CD14-positive monocyte (primary cell): ENCODE data around the gene HADH. TPM values are rescaled to one million over a fixed set of nuclear protein-coding genes. Genes with fewer than 3 reads are reported as not detected.

Source experiments
- DNase-seq, 3 donors: peaks; one replicate each; pipeline ENCODE4 v3.0.0-alpha.2; 2011 to 2022
- H2AFZ ChIP-seq: 2 replicates; pipeline ENCODE4 v1.6.0; 2012; ENCODE audit warnings: mild to moderate bottlenecking, low read depth, low read length, inconsistent platforms; ENCODE audit not compliant: insufficient read depth, poor library complexity, severe bottlenecking
- H3K27ac ChIP-seq, 2 donors: 1 replicate in 1 of 2; 2 replicates in 1 of 2; pipeline ENCODE4 v1.5.1; 2012 to 2013; ENCODE audit warnings: low read length in 2 of 2, control low read depth in 1 of 2, inconsistent platforms in 1 of 2, low read depth in 1 of 2, mild to moderate bottlenecking in 1 of 2
- H3K27me3 ChIP-seq, 2 donors: one replicate each; pipeline versions ENCODE4 v1.6.0 to v1.6.1; 2011 to 2013; ENCODE audit warnings: low read length in 2 of 2; ENCODE audit not compliant: control insufficient read depth in 2 of 2, insufficient read depth in 2 of 2
- H3K36me3 ChIP-seq, 2 donors: replicated peaks in 1 of 2; 1 replicate in 1 of 2; 2 replicates in 1 of 2; pipeline versions ENCODE4 v1.5.1 to v1.6.1; 2012 to 2013; ENCODE audit warnings: low read length in 2 of 2, control low read depth in 1 of 2, inconsistent platforms in 1 of 2, mild to moderate bottlenecking in 1 of 2; ENCODE audit not compliant: insufficient read depth in 2 of 2, control insufficient read depth in 1 of 2
- H3K4me1 ChIP-seq, 2 donors: 1 replicate in 1 of 2; 2 replicates in 1 of 2; pipeline versions ENCODE4 v1.5.1 to v1.6.1; 2012 to 2013; ENCODE audit warnings: low read length in 2 of 2, control low read depth in 1 of 2, inconsistent platforms in 1 of 2, mild to moderate bottlenecking in 1 of 2, moderate library complexity in 1 of 2; ENCODE audit not compliant: insufficient read depth in 2 of 2, control insufficient read depth in 1 of 2
- H3K4me2 ChIP-seq: replicated peaks from 2 replicates; pipeline ENCODE3; 2012; ENCODE audit warnings: low read length, moderate library complexity, mild to moderate bottlenecking; ENCODE audit not compliant: poor library complexity, severe bottlenecking; ENCODE audit errors: extremely low read depth
- H3K4me3 ChIP-seq, 3 experiments: fragments of 200-600 bp in 1 of 3; sonication (generic) in 1 of 3; replicated peaks in 1 of 3; 1 replicate in 2 of 3; 2 replicates in 1 of 3; pipeline ENCODE4 v1.5.1; 2011 to 2013; ENCODE audit warnings: low read length in 3 of 3, mild to moderate bottlenecking in 3 of 3, control low read depth in 2 of 3, low read depth in 2 of 3, inconsistent platforms in 1 of 3, moderate library complexity in 1 of 3
- H3K79me2 ChIP-seq: 2 replicates; pipeline ENCODE4 v1.6.0; 2012; ENCODE audit warnings: mild to moderate bottlenecking, control low read depth, inconsistent platforms, low read length, moderate library complexity; ENCODE audit not compliant: insufficient read depth
- H3K9ac ChIP-seq: 2 replicates; pipeline ENCODE4 v1.6.0; 2017; ENCODE audit warnings: low read length, mild to moderate bottlenecking; ENCODE audit not compliant: insufficient read depth, poor library complexity, severe bottlenecking
- H3K9me3 ChIP-seq, 2 donors: replicated peaks in 1 of 2; 1 replicate in 1 of 2; 2 replicates in 1 of 2; pipeline versions ENCODE4 v1.5.1 to v1.6.1; 2012 to 2013; ENCODE audit warnings: low read length in 2 of 2, control low read depth in 1 of 2; ENCODE audit not compliant: control insufficient read depth in 1 of 2, insufficient read depth in 1 of 2
- H4K20me1 ChIP-seq: 2 replicates; pipeline ENCODE4 v1.6.0; 2012; ENCODE audit warnings: mild to moderate bottlenecking, low read length, control low read depth, moderate library complexity; ENCODE audit not compliant: insufficient read depth
- H3K27ac Mint-ChIP-seq, 7 donors: one replicate each; pipeline ENCODE4 v1.8.0; 2020; ENCODE audit warnings: mild to moderate bottlenecking in 7 of 7, mixed read lengths in 7 of 7, moderate library complexity in 6 of 7, inconsistent platforms in 2 of 7
- H3K27me3 Mint-ChIP-seq, 3 donors: one replicate each; pipeline ENCODE4 v1.8.0; 2021 to 2022; ENCODE audit warnings: low read depth in 3 of 3, mild to moderate bottlenecking in 3 of 3, mixed read lengths in 3 of 3, moderate library complexity in 3 of 3, inconsistent platforms in 1 of 3
- H3K36me3 Mint-ChIP-seq, 2 donors: one replicate each; pipeline ENCODE4 v1.8.0; 2020; ENCODE audit warnings: mixed read lengths in 2 of 2, inconsistent platforms in 1 of 2, mild to moderate bottlenecking in 1 of 2
- H3K4me1 Mint-ChIP-seq: one replicate; pipeline ENCODE4 v1.8.0; 2020; ENCODE audit warnings: mild to moderate bottlenecking, mixed read lengths
- H3K4me3 Mint-ChIP-seq, 2 donors: one replicate each; pipeline ENCODE4 v1.8.0; 2020; ENCODE audit warnings: mild to moderate bottlenecking in 2 of 2, mixed read lengths in 2 of 2, moderate library complexity in 1 of 2
- H3K9me3 Mint-ChIP-seq, 7 donors: one replicate each; pipeline ENCODE4 v1.8.0; 2020 to 2022; ENCODE audit warnings: mixed read lengths in 7 of 7, mild to moderate bottlenecking in 6 of 7, moderate library complexity in 6 of 7, inconsistent platforms in 2 of 7
- WGBS: methylation state at CpG from one replicate; pipeline ENCODE4 v1.1.5; 2013; ENCODE audit warnings: missing lambda C conversion rate; ENCODE audit not compliant: insufficient coverage; 5-methylcytosine and 5-hydroxymethylcytosine counted together
- intact Hi-C, 2 donors: fragments of 100-400 bp; cut with micrococcal nuclease; formaldehyde crosslinking; loops; one replicate each; pipeline versions ENCODE4 v1.15.0 to v1.15.1; 2023
- polyA plus RNA-seq, 3 donors: library from polyadenylated mRNA; depleted of rRNA in 1 of 3; unstranded in 2 of 3; stranded (reverse) in 1 of 3; fragments of 300-500 nt in 2 of 3; fragments of >200 nt in 1 of 3; fragmentation: Illumina TruSeq in 2 of 3; gene quantifications; 1 replicate in 2 of 3; 2 replicates in 1 of 3; pipeline ENCODE4 v1.2.3, GENCODE V29; 2012 to 2021
- TF ChIP-seq, protein P1 (sequence below): fragments of 200-600 bp; IDR thresholded peaks from one replicate; pipeline ENCODE4 v1.8.0; 2022; ENCODE audit warnings: antibody characterized with exemption, mild to moderate bottlenecking

HADH gene
- polyA plus RNA-seq, 3 donors: 8.4 to 19.4 (median 19.4) TPM

DNA sequence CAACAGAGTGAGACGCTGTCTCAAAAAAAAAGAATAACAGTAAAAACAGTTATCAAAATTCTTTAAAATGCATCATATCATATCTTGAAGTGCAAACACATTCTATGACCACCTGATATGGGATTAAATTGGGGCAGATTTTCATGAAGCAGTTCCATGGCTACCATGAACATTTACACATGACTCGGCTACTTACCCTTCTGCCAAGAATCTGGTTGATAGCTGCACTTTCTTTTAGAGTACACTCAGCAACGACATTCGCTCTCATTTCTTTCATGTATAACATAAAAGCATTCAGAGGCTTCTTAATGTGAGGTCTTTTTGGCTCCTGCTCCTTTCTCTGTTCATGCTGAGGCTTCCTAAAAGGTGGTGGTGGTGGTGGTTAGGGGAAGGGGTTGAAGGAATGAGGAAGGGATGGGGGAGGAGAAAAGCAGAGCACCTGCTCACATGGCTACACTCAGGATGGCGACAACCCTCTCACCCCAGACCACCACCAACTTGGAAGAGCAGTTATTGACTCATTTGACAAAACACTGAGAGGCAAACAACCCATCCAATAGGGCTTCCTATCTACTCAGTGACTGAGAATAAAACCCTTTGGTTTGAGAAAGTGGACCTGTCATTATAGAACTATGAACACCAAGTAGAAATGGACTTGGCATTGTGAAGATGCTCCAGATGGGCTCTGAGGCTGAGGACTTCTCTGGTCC is 88.5 kb downstream of the HADH start:
- Histone ChIP-seq H3K4me1 (no peaks in the 10 kb centered on the region), H3K36me3 (no peaks in the 10 kb centered on the region), H3K27me3 (no peaks in the 10 kb centered on the region), H3K4me2 (no peak overlapping the region), H3K9me3 (peaks cover 0 to 4% of the 10 kb centered on the region in 2 donors), H3K4me3 (no peak overlapping the region), H3K9ac (no peak overlapping the region), H3K27ac (no peak overlapping the region), H3K79me2 (no peaks in the 10 kb centered on the region), H2AFZ (no peak overlapping the region), H4K20me1 (no peaks in the 10 kb centered on the region)
- intact Hi-C loops: no loop called here
- H3K27ac Mint-ChIP-seq: no peak overlapping the region
- no peaks in the 10 kb centered on the region for H3K36me3 Mint-ChIP-seq
- peaks cover 4 to 8% (median 6%) of the 10 kb centered on the region in 3 donors for H3K27me3 Mint-ChIP-seq
- no peaks in the 10 kb centered on the region for H3K4me1 Mint-ChIP-seq
- H3K4me3 Mint-ChIP-seq: no peak overlapping the region
- TF ChIP-seq, protein P1, sequence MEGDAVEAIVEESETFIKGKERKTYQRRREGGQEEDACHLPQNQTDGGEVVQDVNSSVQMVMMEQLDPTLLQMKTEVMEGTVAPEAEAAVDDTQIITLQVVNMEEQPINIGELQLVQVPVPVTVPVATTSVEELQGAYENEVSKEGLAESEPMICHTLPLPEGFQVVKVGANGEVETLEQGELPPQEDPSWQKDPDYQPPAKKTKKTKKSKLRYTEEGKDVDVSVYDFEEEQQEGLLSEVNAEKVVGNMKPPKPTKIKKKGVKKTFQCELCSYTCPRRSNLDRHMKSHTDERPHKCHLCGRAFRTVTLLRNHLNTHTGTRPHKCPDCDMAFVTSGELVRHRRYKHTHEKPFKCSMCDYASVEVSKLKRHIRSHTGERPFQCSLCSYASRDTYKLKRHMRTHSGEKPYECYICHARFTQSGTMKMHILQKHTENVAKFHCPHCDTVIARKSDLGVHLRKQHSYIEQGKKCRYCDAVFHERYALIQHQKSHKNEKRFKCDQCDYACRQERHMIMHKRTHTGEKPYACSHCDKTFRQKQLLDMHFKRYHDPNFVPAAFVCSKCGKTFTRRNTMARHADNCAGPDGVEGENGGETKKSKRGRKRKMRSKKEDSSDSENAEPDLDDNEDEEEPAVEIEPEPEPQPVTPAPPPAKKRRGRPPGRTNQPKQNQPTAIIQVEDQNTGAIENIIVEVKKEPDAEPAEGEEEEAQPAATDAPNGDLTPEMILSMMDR: no peak
- no peak for DNase-seq
- peaks cover 0 to 3% (median 0%) of the 10 kb centered on the region in 7 donors for H3K9me3 Mint-ChIP-seq
- WGBS: 33% methylated on average over 2 of the region's 5 CpGs

DNA sequence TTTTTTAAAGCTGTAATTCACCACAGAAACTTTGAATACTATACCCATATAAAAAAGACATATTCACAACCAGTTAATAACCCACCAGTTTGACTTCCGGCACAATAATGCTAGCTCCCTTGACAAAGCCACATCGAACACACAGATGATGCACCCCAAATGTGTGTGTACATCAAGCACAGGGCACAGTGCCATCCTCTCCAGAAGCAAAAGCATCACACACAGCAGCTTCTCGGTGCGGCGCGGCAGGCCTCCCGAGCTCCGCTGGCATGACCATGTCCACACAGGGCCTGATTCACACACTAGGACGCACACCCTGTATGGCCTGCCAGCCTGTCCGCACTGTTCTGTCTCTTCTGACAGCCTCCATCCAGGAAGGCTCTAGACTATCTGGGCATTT is 91.1 kb downstream of the HADH start:
- TF ChIP-seq, protein P1: no peak
- H3K4me3 Mint-ChIP-seq: peak overlapping the region in 1 of 2 donors; percentile 5
- DNase-seq: no peak
- Histone ChIP-seq H3K27ac (no peak overlapping the region), H3K9me3 (peaks cover 0 to 4% of the 10 kb centered on the region in 2 donors), H3K79me2 (no peaks in the 10 kb centered on the region), H3K4me2 (no peak overlapping the region), H2AFZ (no peak overlapping the region), H3K9ac (no peak overlapping the region), H4K20me1 (no peaks in the 10 kb centered on the region), H3K36me3 (no peaks in the 10 kb centered on the region), H3K4me3 (no peak overlapping the region), H3K4me1 (no peaks in the 10 kb centered on the region), H3K27me3 (no peaks in the 10 kb centered on the region)
- H3K36me3 Mint-ChIP-seq: no peaks in the 10 kb centered on the region
- peaks cover 5 to 9% (median 6%) of the 10 kb centered on the region in 3 donors for H3K27me3 Mint-ChIP-seq
- peak overlapping the region in 1 of 7 donors; percentile 15 for H3K27ac Mint-ChIP-seq
- H3K9me3 Mint-ChIP-seq: peaks cover 0 to 3% (median 0%) of the 10 kb centered on the region in 7 donors
- WGBS: 99% methylated on average over 10 of the region's 10 CpGs
- intact Hi-C loops: no loop called here
- H3K4me1 Mint-ChIP-seq: no peaks in the 10 kb centered on the region
